Activated CD8-positive, alpha-beta T cell treated with anti-CD3 and anti-CD28 coated beads for 36 hours (primary cell): ENCODE data around the gene FCMR. TPM values are rescaled to one million over a fixed set of nuclear protein-coding genes. Genes with fewer than 3 reads are reported as not detected.

Experiments used
- ATAC-seq: fragments of 200-7000 bp; cut with Tn5 transposase; one replicate; pipeline ENCODE4 v1.10.0; 2021; ENCODE audit warnings: mild to moderate bottlenecking, moderate library complexity
- CTCF ChIA-PET: fragments of 350-600 bp; sonication (Branson Sonifier 250); formaldehyde crosslinking; loops from one replicate; lab custom pipeline; 2021; ENCODE audit warnings: antibody characterized with exemption; lab: Charles Lee
- POLR2A ChIA-PET: fragments of 350-600 bp; sonication (Branson Sonifier 250); formaldehyde crosslinking; loops from one replicate; lab custom pipeline; 2021; ENCODE audit warnings: antibody characterized with exemption; lab: Charles Lee
- DNase-seq: peaks from one replicate; pipeline ENCODE4 v3.0.0-alpha.2; 2020
- H3K27ac Mint-ChIP-seq: one replicate; pipeline ENCODE4 v1.8.0; 2021; ENCODE audit warnings: mild to moderate bottlenecking, mixed read lengths
- H3K27me3 Mint-ChIP-seq: one replicate; pipeline ENCODE4 v1.8.0; 2021; ENCODE audit warnings: mixed read lengths
- H3K36me3 Mint-ChIP-seq: one replicate; pipeline ENCODE4 v1.8.0; 2021; ENCODE audit warnings: low read depth, mixed read lengths
- H3K4me1 Mint-ChIP-seq: one replicate; pipeline ENCODE4 v1.8.0; 2021; ENCODE audit warnings: low read depth, mixed read lengths
- H3K4me3 Mint-ChIP-seq: one replicate; pipeline ENCODE4 v1.8.0; 2021; ENCODE audit warnings: mild to moderate bottlenecking, moderate library complexity, mixed read lengths
- H3K9me3 Mint-ChIP-seq: one replicate; pipeline ENCODE4 v1.8.0; 2021; ENCODE audit warnings: mixed read lengths
- intact Hi-C: fragments of 100-400 bp; cut with micrococcal nuclease; formaldehyde crosslinking; loops from one replicate; pipeline ENCODE4 v1.10.0; 2022
- total RNA-seq, 2 experiments: library from RNA; stranded (reverse); gene quantifications; one replicate each; pipeline ENCODE4 v1.2.3, GENCODE V29; 2021
- TF ChIP-seq, protein P1 (sequence below): fragments of 200-600 bp; IDR thresholded peaks from one replicate; pipeline ENCODE4 v1.8.0; 2022; ENCODE audit warnings: antibody characterized with exemption, mild to moderate bottlenecking

FCMR gene
- total RNA-seq, 2 experiments from 2014 or later = 49.4 to 51.7 TPM

DNA sequence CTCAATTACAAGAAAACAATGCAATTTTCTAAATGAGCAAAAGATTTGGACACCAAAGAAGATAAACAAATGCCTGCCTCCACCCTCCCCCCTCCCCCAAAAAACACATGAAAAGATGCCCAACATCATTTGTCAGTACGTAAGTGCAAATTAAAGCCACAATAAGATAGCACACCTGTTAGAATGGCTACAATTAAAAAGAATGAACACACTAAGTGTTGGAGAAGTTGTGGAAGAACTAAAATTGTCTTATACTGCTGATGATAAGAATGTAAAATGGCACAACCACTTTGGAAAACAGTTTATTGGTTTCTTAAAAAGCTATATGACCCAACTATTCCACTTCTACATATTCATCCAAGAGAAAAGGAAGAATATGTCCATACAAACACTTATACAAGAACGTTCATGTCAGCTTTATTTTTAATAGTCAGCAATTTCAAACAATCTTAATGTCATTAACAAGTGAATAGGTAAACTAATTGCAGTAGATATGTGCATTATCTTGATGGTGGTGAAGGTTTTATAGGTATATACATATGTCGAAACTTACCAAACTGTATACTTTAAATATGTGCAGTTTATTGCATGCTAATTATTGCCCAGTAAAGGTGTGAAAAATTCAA is 45.9 kb downstream of the FCMR start:
- H3K4me1 Mint-ChIP-seq = peaks cover 3% of the 10 kb centered on the region
- no peak overlapping the region for H3K4me3 Mint-ChIP-seq
- intact Hi-C loops = no loop called here
- no peak for ATAC-seq
- no peaks in the 10 kb centered on the region for H3K27me3 Mint-ChIP-seq
- H3K27ac Mint-ChIP-seq = no peak overlapping the region
- peaks cover 34% of the 10 kb centered on the region for H3K9me3 Mint-ChIP-seq
- no peak for DNase-seq
- H3K36me3 Mint-ChIP-seq = peaks cover 13% of the 10 kb centered on the region
- TF ChIP-seq, protein P1, sequence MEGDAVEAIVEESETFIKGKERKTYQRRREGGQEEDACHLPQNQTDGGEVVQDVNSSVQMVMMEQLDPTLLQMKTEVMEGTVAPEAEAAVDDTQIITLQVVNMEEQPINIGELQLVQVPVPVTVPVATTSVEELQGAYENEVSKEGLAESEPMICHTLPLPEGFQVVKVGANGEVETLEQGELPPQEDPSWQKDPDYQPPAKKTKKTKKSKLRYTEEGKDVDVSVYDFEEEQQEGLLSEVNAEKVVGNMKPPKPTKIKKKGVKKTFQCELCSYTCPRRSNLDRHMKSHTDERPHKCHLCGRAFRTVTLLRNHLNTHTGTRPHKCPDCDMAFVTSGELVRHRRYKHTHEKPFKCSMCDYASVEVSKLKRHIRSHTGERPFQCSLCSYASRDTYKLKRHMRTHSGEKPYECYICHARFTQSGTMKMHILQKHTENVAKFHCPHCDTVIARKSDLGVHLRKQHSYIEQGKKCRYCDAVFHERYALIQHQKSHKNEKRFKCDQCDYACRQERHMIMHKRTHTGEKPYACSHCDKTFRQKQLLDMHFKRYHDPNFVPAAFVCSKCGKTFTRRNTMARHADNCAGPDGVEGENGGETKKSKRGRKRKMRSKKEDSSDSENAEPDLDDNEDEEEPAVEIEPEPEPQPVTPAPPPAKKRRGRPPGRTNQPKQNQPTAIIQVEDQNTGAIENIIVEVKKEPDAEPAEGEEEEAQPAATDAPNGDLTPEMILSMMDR = no peak
- ChIA-PET CTCF (interaction anchor here (2.3 kb wide), 1 partner anchor 11 kb away, joined by 19 read pairs; the partner anchor contains the start of gene IL20), POLR2A (no interaction called here)

DNA sequence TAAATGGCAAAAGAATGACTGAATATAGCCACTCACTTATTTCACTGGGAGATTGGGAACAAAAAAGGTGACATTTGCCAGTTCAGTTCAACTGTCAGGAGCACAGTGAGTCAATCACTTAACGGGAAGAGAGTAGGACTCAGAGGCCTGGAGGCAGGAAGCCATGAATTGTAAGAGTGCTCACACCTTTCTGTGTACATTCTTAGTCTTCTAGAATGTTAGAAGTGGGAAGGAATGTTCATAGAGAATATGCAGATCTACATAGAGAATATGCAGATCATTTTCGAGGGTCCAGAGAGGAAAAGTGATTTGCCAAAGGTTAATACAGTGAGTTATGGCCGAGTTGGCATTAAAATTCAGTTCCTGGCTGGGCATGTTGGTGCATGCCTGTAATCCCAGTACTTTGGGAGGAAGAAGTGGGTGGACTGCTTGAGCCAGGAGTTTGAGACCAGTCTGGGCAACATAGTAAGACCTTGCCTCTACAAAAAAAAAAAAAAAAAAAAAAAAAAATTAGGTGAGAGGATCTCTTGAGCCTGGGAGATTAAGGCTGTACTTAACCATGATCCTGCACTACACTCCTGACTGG is 48.0 kb downstream of the FCMR start:
- POLR2A ChIA-PET = no interaction called here
- no peak overlapping the region for H3K4me3 Mint-ChIP-seq
- H3K36me3 Mint-ChIP-seq = peaks cover 9% of the 10 kb centered on the region
- CTCF ChIA-PET = interaction anchor here (0.9 to 1.7 kb wide), 6 partner anchors 8 to 38 kb away, joined by 3 to 11 read pairs (median 5); partner anchors contain the start of gene IL20
- TF ChIP-seq, protein P1 = no peak
- peaks cover 27% of the 10 kb centered on the region for H3K9me3 Mint-ChIP-seq
- no peak overlapping the region for H3K27ac Mint-ChIP-seq
- H3K27me3 Mint-ChIP-seq = no peaks in the 10 kb centered on the region
- DNase-seq = no peak
- no peaks in the 10 kb centered on the region for H3K4me1 Mint-ChIP-seq
- ATAC-seq = no peak
- intact Hi-C loops = no loop called here

DNA sequence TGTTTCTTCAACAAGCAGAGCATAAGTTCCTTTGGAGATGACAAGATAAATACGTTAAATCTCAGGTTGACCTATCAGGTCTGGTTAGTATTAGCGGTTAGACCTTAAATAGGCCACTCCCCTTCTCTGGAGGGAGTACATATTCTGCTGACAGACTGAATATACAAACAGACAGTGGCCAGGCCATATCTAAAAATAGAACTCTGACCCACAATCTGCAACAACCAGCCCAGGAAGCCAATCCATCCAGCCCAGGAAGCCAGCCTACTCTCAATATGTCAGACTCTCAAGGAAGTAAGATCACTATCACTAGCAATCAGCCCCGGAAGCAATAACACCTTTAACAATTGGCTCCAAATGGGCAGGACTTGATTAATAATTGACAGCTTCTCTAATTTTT is 49.6 kb downstream of the FCMR start:
- Mint-ChIP-seq H3K9me3 (peaks cover 17% of the 10 kb centered on the region), H3K27me3 (no peaks in the 10 kb centered on the region), H3K27ac (no peak overlapping the region), H3K36me3 (peaks cover 9% of the 10 kb centered on the region), H3K4me1 (no peaks in the 10 kb centered on the region), H3K4me3 (no peak overlapping the region)
- intact Hi-C loops = no loop called here
- TF ChIP-seq, protein P1 = no peak
- no peak for DNase-seq
- ATAC-seq = no peak
- POLR2A ChIA-PET = interaction anchor here (0.8 kb wide), 1 partner anchor 48 kb away, joined by 4 read pairs; no protein-coding TSS in a partner anchor
- CTCF ChIA-PET = interaction anchor here (0.8 to 2.6 kb wide), 10 partner anchors 9 to 145 kb away, joined by 3 to 14 read pairs (median 6); no protein-coding TSS in a partner anchor

DNA sequence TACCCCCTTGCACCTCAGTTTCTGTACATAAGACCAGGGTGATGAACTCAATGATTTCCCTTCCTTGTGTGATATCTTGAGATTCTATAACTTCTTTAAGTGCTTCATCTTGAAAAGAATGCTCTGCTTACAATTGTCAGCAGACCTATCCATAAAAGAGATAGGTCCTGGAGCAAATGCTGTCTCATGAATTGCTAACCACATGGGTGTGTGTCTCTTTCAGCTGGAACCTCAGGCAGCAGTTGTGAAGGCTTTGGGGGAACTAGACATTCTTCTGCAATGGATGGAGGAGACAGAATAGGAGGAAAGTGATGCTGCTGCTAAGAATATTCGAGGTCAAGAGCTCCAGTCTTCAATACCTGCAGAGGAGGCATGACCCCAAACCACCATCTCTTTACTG is 53.5 kb downstream of the FCMR start:
- no peak overlapping the region for H3K4me3 Mint-ChIP-seq
- H3K27me3 Mint-ChIP-seq = no peaks in the 10 kb centered on the region
- TF ChIP-seq, protein P1 = no peak
- H3K36me3 Mint-ChIP-seq = no peaks in the 10 kb centered on the region
- H3K4me1 Mint-ChIP-seq = peaks cover 12% of the 10 kb centered on the region
- no peak for DNase-seq
- peaks cover 3% of the 10 kb centered on the region for H3K9me3 Mint-ChIP-seq
- CTCF ChIA-PET = interaction anchor here (0.8 to 6.5 kb wide), 9 partner anchors 10 to 128 kb away, joined by 3 to 100 read pairs (median 4); no protein-coding TSS in a partner anchor
- intact Hi-C loops = no loop called here
- ATAC-seq = no peak
- POLR2A ChIA-PET = interaction anchor here (1.4 kb wide), 1 partner anchor 29 kb away, joined by 3 read pairs; the partner anchor contains the start of gene IL24
- H3K27ac Mint-ChIP-seq = no peak overlapping the region

DNA sequence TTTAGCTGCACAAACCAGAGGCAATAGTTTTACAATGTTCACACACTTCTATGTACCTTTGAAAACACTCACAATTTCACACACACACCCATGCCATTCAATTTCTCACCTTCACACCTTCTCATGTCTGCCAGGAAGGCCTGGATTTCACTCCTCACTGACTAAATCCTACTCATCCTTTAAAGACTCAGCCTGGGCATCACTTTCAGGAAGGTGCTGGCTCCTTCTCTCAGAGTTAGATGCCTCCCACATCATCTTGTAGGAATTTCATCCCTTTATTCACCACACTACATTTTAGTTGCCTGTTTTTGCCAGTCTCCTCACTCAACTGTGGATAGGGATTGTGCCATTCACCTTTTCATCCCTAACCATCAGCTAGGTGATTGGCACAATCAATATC is 54.0 kb downstream of the FCMR start:
- peaks cover 12% of the 10 kb centered on the region for H3K4me1 Mint-ChIP-seq
- no peak overlapping the region for H3K27ac Mint-ChIP-seq
- ChIA-PET POLR2A (interaction anchor here (1.4 kb wide), 1 partner anchor 30 kb away, joined by 3 read pairs; the partner anchor contains the start of gene IL24), CTCF (interaction anchor here (0.8 to 6.5 kb wide), 9 partner anchors 11 to 128 kb away, joined by 3 to 100 read pairs (median 4); no protein-coding TSS in a partner anchor)
- peaks cover 2% of the 10 kb centered on the region for H3K27me3 Mint-ChIP-seq
- no peaks in the 10 kb centered on the region for H3K36me3 Mint-ChIP-seq
- ATAC-seq (no peak), DNase-seq (no peak)
- H3K9me3 Mint-ChIP-seq = peaks cover 3% of the 10 kb centered on the region
- TF ChIP-seq, protein P1 = no peak
- intact Hi-C loops = no loop called here
- no peak overlapping the region for H3K4me3 Mint-ChIP-seq
